Neural cell (in vitro differentiated cells): ENCODE data around the gene DCN. TPM values are rescaled to one million over a fixed set of nuclear protein-coding genes. Genes with fewer than 3 reads are reported as not detected.

ENCODE experiments used
- H2AFZ ChIP-seq: fragments of 200-600, 300-800 bp; sonication (generic), shearing (Covaris generic); 2 replicates; pipeline ENCODE4 v1.6.0; 2014; ENCODE audit warnings: low read depth, mild to moderate bottlenecking, antibody characterized with exemption, low read length, moderate library complexity
- H3F3A ChIP-seq: fragments of 200-600 bp; shearing (Covaris generic); 2 replicates; pipeline ENCODE4 v1.6.1; 2016; ENCODE audit warnings: mild to moderate bottlenecking, moderate library complexity, mixed read lengths, antibody characterized with exemption, low read length; ENCODE audit not compliant: insufficient read depth, poor library complexity, severe bottlenecking
- H3K27ac ChIP-seq: fragments of 200-600, 300-800 bp; sonication (generic), shearing (Covaris generic); 2 replicates; pipeline ENCODE4 v1.5.1; 2014; ENCODE audit warnings: mild to moderate bottlenecking, low read length, moderate library complexity
- H3K27me3 ChIP-seq: fragments of 300-800, 200-600 bp; sonication (generic), shearing (Covaris generic); 2 replicates; pipeline ENCODE4 v1.6.0; 2014; ENCODE audit warnings: mild to moderate bottlenecking, low read depth, low read length, moderate library complexity; ENCODE audit not compliant: insufficient read depth
- H3K36me3 ChIP-seq: fragments of 300-800, 200-600 bp; sonication (generic), shearing (Covaris generic); 2 replicates; pipeline ENCODE4 v1.5.1; 2014; ENCODE audit warnings: mild to moderate bottlenecking, antibody characterized with exemption, low read length, moderate library complexity; ENCODE audit not compliant: insufficient read depth
- H3K4me2 ChIP-seq: fragments of 300-800, 200-600 bp; sonication (generic), shearing (Covaris generic); 2 replicates; pipeline ENCODE4 v1.6.0; 2014; ENCODE audit warnings: mild to moderate bottlenecking, low read length
- H3K4me3 ChIP-seq: fragments of 300-800, 200-600 bp; sonication (generic), shearing (Covaris generic); 2 replicates; pipeline ENCODE4 v1.5.1; 2014; ENCODE audit warnings: mild to moderate bottlenecking, low read length, moderate library complexity
- H3K79me2 ChIP-seq: fragments of 200-600 bp; shearing (Covaris generic); replicated peaks from 2 replicates; pipeline ENCODE4 v1.6.0; 2014; ENCODE audit warnings: mild to moderate bottlenecking, low read length, moderate library complexity; ENCODE audit not compliant: insufficient read depth
- H3K9ac ChIP-seq: fragments of 300-800, 200-600 bp; sonication (generic), shearing (Covaris generic); 2 replicates; pipeline ENCODE4 v1.6.1; 2016; ENCODE audit warnings: mild to moderate bottlenecking, low read length, mixed read lengths
- H3K9me2 ChIP-seq: fragments of 200-600 bp; shearing (Covaris generic); 2 replicates; pipeline ENCODE4 v1.6.1; 2016; ENCODE audit warnings: mild to moderate bottlenecking, low read length, mixed read lengths; ENCODE audit not compliant: insufficient read depth
- H3K9me3 ChIP-seq: fragments of 200-600, 300-800 bp; sonication (generic), shearing (Covaris generic); 2 replicates; pipeline ENCODE4 v1.6.1; 2016; ENCODE audit warnings: mild to moderate bottlenecking, mixed run types, low read length, moderate library complexity, mixed read lengths
- H4K20me1 ChIP-seq: fragments of 200-600 bp; shearing (Covaris generic); 2 replicates; pipeline ENCODE4 v1.6.1; 2016; ENCODE audit warnings: mild to moderate bottlenecking, mixed run types; ENCODE audit not compliant: insufficient read depth
- CTCF ChIP-seq: fragments of 450-650 bp; IDR thresholded peaks from 2 replicates; pipeline ENCODE4 v1.5.1; 2014; ENCODE audit warnings: antibody characterized with exemption, mild to moderate bottlenecking, moderate library complexity; ENCODE audit not compliant: poor library complexity, severe bottlenecking
- EP300 ChIP-seq: fragments of 450-650 bp; conservative IDR thresholded peaks from 2 replicates; pipeline ENCODE4 v1.6.1; 2014; ENCODE audit warnings: antibody characterized with exemption, mild to moderate bottlenecking, moderate library complexity; ENCODE audit not compliant: poor library complexity, severe bottlenecking
- EZH2 ChIP-seq: fragments of 200-600, 300-800 bp; shearing (Covaris generic), sonication (generic); IDR thresholded peaks from 2 replicates; pipeline ENCODE4 v1.6.1; 2014; ENCODE audit warnings: antibody characterized with exemption, low read length, borderline replicate concordance, mild to moderate bottlenecking; ENCODE audit not compliant: insufficient read depth, poor library complexity, severe bottlenecking
- MXI1 ChIP-seq: fragments of 450-650 bp; conservative IDR thresholded peaks from 2 replicates; pipeline ENCODE4 v1.6.1; 2014; ENCODE audit warnings: antibody characterized with exemption, mild to moderate bottlenecking; ENCODE audit not compliant: poor library complexity, severe bottlenecking
- RAD21 ChIP-seq: fragments of 450-650 bp; conservative IDR thresholded peaks from 2 replicates; pipeline ENCODE4 v1.6.1; 2014; ENCODE audit warnings: antibody characterized with exemption, mild to moderate bottlenecking, moderate library complexity
- SMC3 ChIP-seq: fragments of 450-650 bp; conservative IDR thresholded peaks from 2 replicates; pipeline ENCODE4 v1.6.1; 2014; ENCODE audit warnings: antibody characterized with exemption, mild to moderate bottlenecking, moderate library complexity; ENCODE audit not compliant: poor library complexity
- TAF1 ChIP-seq: IDR thresholded peaks from 2 replicates; pipeline ENCODE4 v1.6.1; 2012; ENCODE audit warnings: low read depth
- polyA minus RNA-seq: library from RNA; depleted of rRNA, polyadenylated mRNA; stranded (reverse); fragments of >200 nt; gene quantifications from 2 replicates; pipeline ENCODE4 v1.2.3, GENCODE V29; 2014
- polyA plus RNA-seq: library from polyadenylated mRNA; depleted of rRNA; stranded (reverse); fragments of >200 nt; gene quantifications from 2 replicates; pipeline ENCODE4 v1.2.3, GENCODE V29; 2014
- TF ChIP-seq, protein P1 (sequence below): IDR thresholded peaks from 2 replicates; pipeline ENCODE4 v1.6.1; 2012; ENCODE audit warnings: borderline replicate concordance

Gene DCN, protein sequence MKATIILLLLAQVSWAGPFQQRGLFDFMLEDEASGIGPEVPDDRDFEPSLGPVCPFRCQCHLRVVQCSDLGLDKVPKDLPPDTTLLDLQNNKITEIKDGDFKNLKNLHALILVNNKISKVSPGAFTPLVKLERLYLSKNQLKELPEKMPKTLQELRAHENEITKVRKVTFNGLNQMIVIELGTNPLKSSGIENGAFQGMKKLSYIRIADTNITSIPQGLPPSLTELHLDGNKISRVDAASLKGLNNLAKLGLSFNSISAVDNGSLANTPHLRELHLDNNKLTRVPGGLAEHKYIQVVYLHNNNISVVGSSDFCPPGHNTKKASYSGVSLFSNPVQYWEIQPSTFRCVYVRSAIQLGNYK
- polyA plus RNA-seq (0.76 TPM in 1 of 2 replicates, not detected in the other), polyA minus RNA-seq (not detected in 2 replicates)

GRCh38 chr12:91182636-91183455 lies at the start of gene DCN:
TSS of gene DCN (minus strand) at chr12:91182817. CDS start at chr12:91178552, 4,265 bp downstream.
- Histone ChIP-seq H3K4me3 (no peak within 1 kb of the TSS), H3F3A (no peaks in the 10 kb centered on the region), H3K79me2 (no peaks in the 10 kb centered on the region), H3K4me2 (no peak within 1 kb of the TSS), H2AFZ (no peak within 1 kb of the TSS), H3K9me3 (no peaks in the 10 kb centered on the region), H3K27me3 (no peaks in the 10 kb centered on the region), H3K9me2 (no peaks in the 10 kb centered on the region), H3K36me3 (no peaks in the 10 kb centered on the region), H4K20me1 (no peaks in the 10 kb centered on the region), H3K27ac (no peak within 1 kb of the TSS), H3K9ac (no peak within 1 kb of the TSS)
- TF ChIP-seq TAF1 (no peak), RAD21 (no peak)

DNA sequence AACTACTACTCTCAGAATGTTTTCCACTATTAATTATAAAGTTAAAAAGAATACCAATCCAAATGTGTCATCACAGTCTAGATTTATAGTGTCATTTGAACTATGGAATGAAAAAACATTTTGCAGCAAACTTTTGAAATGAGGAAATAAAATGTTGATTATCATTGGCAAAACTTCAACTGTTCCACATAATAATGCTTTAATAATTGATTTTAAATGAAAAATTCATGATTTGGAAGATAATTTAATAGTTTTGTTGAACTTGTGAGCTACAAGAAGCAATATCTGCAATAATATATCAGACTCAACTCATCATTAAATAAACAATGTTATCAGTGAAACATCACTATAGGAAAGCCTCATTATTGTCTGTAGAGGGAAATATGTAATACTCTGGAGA lies 48.2 kb upstream of the DCN start:
- no peaks in the 10 kb centered on the region for H3K79me2 ChIP-seq
- H3K27me3 ChIP-seq, result no peaks in the 10 kb centered on the region

More for the DNA sequence above, 48.2 kb upstream of the DCN start:
- Histone ChIP-seq H3F3A (no peaks in the 10 kb centered on the region), H3K9ac (no peak overlapping the region), H3K9me2 (no peaks in the 10 kb centered on the region), H4K20me1 (no peaks in the 10 kb centered on the region), H3K4me2 (no peak overlapping the region), H2AFZ (no peak overlapping the region), H3K9me3 (no peaks in the 10 kb centered on the region), H3K4me3 (no peak overlapping the region), H3K36me3 (no peaks in the 10 kb centered on the region), H3K27ac (no peak overlapping the region)
- TF ChIP-seq EP300 (no peak), EZH2 (no peak), MXI1 (no peak), SMC3 (no peak), RAD21 (no peak), TAF1 (no peak), CTCF (no peak)
- TF ChIP-seq, protein P1, sequence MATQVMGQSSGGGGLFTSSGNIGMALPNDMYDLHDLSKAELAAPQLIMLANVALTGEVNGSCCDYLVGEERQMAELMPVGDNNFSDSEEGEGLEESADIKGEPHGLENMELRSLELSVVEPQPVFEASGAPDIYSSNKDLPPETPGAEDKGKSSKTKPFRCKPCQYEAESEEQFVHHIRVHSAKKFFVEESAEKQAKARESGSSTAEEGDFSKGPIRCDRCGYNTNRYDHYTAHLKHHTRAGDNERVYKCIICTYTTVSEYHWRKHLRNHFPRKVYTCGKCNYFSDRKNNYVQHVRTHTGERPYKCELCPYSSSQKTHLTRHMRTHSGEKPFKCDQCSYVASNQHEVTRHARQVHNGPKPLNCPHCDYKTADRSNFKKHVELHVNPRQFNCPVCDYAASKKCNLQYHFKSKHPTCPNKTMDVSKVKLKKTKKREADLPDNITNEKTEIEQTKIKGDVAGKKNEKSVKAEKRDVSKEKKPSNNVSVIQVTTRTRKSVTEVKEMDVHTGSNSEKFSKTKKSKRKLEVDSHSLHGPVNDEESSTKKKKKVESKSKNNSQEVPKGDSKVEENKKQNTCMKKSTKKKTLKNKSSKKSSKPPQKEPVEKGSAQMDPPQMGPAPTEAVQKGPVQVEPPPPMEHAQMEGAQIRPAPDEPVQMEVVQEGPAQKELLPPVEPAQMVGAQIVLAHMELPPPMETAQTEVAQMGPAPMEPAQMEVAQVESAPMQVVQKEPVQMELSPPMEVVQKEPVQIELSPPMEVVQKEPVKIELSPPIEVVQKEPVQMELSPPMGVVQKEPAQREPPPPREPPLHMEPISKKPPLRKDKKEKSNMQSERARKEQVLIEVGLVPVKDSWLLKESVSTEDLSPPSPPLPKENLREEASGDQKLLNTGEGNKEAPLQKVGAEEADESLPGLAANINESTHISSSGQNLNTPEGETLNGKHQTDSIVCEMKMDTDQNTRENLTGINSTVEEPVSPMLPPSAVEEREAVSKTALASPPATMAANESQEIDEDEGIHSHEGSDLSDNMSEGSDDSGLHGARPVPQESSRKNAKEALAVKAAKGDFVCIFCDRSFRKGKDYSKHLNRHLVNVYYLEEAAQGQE, result no peak
